ENCODE data around the gene SERINC5.

- TF ChIP-seq EZH2phosphoT487 (IDR thresholded peaks at IDR 0.05; ENCODE audit: insufficient read depth, low read depth), result no peak
- no peak for TF ChIP-seq EZH2 (IDR thresholded peaks at IDR 0.05; ENCODE audit: insufficient read depth, poor library complexity, severe bottlenecking)
Observed at GRCh38 chr5:80141681-80142080, 114.2 kb downstream of the SERINC5 start.
